ENCODE data around the gene EPS8L2. TPM values are rescaled to one million over a fixed set of nuclear protein-coding genes. Genes with fewer than 3 reads are reported as not detected.

EPS8L2 gene
- total and polyA plus RNA-seq, 2 of the 13 experiments (the other 11 are each of a cell fraction or from before 2014, with no cell fraction given), result 89.3 to 416 TPM

DNA sequence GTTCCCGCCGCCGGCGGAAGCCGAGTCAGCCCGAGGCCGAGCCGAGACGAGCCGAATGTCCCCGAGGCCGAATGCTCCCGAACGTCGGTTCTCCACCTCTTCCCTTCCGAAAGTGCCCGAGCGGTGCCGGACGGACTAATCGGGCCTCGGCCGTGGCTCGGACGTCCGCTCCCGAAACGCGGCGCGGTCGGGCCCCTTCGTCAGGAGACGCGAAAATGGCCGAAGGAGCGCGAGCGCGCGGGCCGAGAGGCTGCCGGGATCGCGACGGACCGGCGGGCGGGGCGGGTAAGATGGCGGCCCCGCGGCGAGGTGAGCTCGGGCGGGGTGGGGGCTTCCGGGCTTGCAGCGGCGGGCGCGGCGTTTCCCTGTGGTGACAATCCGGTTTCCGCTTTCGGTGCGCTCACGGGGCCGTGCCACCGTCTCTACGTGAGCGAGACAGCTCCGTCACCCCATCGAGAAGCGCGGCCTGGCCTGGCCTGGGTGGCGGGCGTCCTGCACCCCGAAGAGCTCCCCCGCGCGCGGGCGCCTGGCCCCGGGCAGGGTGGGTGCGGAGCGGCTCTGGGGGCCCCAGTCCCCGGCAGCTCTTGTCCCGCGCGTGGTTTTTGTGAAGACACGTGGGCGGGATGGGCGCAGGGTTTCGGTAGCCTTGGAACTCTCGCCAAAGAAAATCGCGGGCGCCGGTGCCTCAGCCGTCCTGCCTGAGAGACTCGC, 10.3 kb upstream of the EPS8L2 start, which contains the start of gene TMEM80 (continued):
- no peak for TF ChIP-seq NR2F2 (IDR thresholded peaks at IDR 0.05; ENCODE audit: borderline replicate concordance, low read depth)
- no peak for TF ChIP-seq REXO4 (CRISPR knock-in tag; IDR thresholded peaks at IDR 0.05; ENCODE audit: borderline replicate concordance)
- TF ChIP-seq, protein P1, sequence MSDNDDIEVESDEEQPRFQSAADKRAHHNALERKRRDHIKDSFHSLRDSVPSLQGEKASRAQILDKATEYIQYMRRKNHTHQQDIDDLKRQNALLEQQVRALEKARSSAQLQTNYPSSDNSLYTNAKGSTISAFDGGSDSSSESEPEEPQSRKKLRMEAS (IDR thresholded peaks at IDR 0.05), result peak; percentile 53
- TF ChIP-seq YY1 (IDR thresholded peaks at IDR 0.05; ENCODE audit: insufficient read depth, insufficient replicate concordance, low read depth, low read length), result peak; percentile 95
- 0 out of 2 replicates have a peak, but pooled peaks have one; percentile 74 for TF ChIP-seq ZNF253 (CRISPR knock-in tag; IDR thresholded peaks at IDR 0.05; ENCODE audit: borderline replicate concordance)
- no peak for TF ChIP-seq HDAC6 (IDR thresholded peaks at IDR 0.05; ENCODE audit: low read depth, low read length)
- TF ChIP-seq, protein P2, sequence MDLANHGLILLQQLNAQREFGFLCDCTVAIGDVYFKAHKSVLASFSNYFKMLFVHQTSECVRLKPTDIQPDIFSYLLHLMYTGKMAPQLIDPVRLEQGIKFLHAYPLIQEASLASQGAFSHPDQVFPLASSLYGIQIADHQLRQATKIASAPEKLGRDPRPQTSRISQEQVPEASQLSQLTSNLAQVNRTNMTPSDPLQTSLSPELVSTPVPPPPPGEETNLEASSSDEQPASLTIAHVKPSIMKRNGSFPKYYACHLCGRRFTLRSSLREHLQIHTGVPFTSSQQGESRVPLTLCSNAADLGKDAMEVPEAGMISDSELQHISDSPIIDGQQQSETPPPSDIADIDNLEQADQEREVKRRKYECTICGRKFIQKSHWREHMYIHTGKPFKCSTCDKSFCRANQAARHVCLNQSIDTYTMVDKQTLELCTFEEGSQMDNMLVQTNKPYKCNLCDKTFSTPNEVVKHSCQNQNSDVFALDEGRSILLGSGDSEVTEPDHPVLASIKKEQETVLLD (CRISPR knock-in tag; IDR thresholded peaks at IDR 0.05; ENCODE audit: low read depth), result peak; percentile 94
- no peak for TF ChIP-seq MTF2 (CRISPR knock-in tag; IDR thresholded peaks at IDR 0.05; ENCODE audit: borderline replicate concordance)
- TF ChIP-seq, protein P3, sequence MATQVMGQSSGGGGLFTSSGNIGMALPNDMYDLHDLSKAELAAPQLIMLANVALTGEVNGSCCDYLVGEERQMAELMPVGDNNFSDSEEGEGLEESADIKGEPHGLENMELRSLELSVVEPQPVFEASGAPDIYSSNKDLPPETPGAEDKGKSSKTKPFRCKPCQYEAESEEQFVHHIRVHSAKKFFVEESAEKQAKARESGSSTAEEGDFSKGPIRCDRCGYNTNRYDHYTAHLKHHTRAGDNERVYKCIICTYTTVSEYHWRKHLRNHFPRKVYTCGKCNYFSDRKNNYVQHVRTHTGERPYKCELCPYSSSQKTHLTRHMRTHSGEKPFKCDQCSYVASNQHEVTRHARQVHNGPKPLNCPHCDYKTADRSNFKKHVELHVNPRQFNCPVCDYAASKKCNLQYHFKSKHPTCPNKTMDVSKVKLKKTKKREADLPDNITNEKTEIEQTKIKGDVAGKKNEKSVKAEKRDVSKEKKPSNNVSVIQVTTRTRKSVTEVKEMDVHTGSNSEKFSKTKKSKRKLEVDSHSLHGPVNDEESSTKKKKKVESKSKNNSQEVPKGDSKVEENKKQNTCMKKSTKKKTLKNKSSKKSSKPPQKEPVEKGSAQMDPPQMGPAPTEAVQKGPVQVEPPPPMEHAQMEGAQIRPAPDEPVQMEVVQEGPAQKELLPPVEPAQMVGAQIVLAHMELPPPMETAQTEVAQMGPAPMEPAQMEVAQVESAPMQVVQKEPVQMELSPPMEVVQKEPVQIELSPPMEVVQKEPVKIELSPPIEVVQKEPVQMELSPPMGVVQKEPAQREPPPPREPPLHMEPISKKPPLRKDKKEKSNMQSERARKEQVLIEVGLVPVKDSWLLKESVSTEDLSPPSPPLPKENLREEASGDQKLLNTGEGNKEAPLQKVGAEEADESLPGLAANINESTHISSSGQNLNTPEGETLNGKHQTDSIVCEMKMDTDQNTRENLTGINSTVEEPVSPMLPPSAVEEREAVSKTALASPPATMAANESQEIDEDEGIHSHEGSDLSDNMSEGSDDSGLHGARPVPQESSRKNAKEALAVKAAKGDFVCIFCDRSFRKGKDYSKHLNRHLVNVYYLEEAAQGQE (IDR thresholded peaks at IDR 0.05; ENCODE audit: borderline replicate concordance in 1 of 2, low read depth in 1 of 2, low read length in 2 of 2), result no peak
- 0 out of 2 replicates have a peak, but pooled peaks have one; percentile 15 for TF ChIP-seq KDM4B (CRISPR knock-in tag; IDR thresholded peaks at IDR 0.05)
- peak; percentile 54 for TF ChIP-seq ZNF224 (CRISPR knock-in tag; IDR thresholded peaks at IDR 0.05)
- TF ChIP-seq MAZ (IDR thresholded peaks at IDR 0.05; ENCODE audit: borderline replicate concordance, low read depth, low read length), result no peak
- peak; percentile 94 for TF ChIP-seq MAZ (CRISPR knock-in tag; IDR thresholded peaks at IDR 0.05; ENCODE audit: low read depth)
- no peak for TF ChIP-seq KLF6 (CRISPR knock-in tag; IDR thresholded peaks at IDR 0.05)
- TF ChIP-seq, protein P4, sequence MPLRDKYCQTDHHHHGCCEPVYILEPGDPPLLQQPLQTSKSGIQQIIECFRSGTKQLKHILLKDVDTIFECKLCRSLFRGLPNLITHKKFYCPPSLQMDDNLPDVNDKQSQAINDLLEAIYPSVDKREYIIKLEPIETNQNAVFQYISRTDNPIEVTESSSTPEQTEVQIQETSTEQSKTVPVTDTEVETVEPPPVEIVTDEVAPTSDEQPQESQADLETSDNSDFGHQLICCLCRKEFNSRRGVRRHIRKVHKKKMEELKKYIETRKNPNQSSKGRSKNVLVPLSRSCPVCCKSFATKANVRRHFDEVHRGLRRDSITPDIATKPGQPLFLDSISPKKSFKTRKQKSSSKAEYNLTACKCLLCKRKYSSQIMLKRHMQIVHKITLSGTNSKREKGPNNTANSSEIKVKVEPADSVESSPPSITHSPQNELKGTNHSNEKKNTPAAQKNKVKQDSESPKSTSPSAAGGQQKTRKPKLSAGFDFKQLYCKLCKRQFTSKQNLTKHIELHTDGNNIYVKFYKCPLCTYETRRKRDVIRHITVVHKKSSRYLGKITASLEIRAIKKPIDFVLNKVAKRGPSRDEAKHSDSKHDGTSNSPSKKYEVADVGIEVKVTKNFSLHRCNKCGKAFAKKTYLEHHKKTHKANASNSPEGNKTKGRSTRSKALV (CRISPR knock-in tag; IDR thresholded peaks at IDR 0.05), result 0 out of 2 replicates have a peak, but pooled peaks have one; percentile 25
- TF ChIP-seq KAT2B (IDR thresholded peaks at IDR 0.05; ENCODE audit: borderline replicate concordance, low read depth, low read length), result no peak
- TF ChIP-seq SIN3B (IDR thresholded peaks at IDR 0.05; ENCODE audit: low read length), result no peak

All from HepG2 (cell line).